Trophoblast cell (in vitro differentiated cells and primary cell): ENCODE measurements around the gene CLCN2.

Experiments used
- DNase-seq, 2 donors: peaks; one replicate each; pipeline ENCODE4 v3.0.0-alpha.2; 2016
- H2AFZ ChIP-seq: 2 replicates; pipeline ENCODE4 v1.6.1; 2013; ENCODE audit warnings: low read length, moderate library complexity, mild to moderate bottlenecking; ENCODE audit not compliant: insufficient read depth, poor library complexity
- H2AK5ac ChIP-seq: 2 replicates; pipeline ENCODE4 v1.6.1; 2013; ENCODE audit warnings: mild to moderate bottlenecking, low read length
- H2BK120ac ChIP-seq: 2 replicates; pipeline ENCODE4 v1.6.1; 2013; ENCODE audit warnings: low read length, mild to moderate bottlenecking, moderate library complexity; ENCODE audit not compliant: insufficient read depth, poor library complexity
- H2BK12ac ChIP-seq: 2 replicates; pipeline ENCODE4 v1.6.1; 2013; ENCODE audit warnings: mild to moderate bottlenecking, low read length, moderate library complexity
- H2BK5ac ChIP-seq: 2 replicates; pipeline ENCODE4 v1.6.1; 2013; ENCODE audit warnings: low read length, low read depth, moderate library complexity, mild to moderate bottlenecking; ENCODE audit not compliant: poor library complexity
- H3K14ac ChIP-seq: 2 replicates; pipeline ENCODE4 v1.6.1; 2013; ENCODE audit warnings: mild to moderate bottlenecking, low read length
- H3K18ac ChIP-seq: 2 replicates; pipeline ENCODE4 v1.6.1; 2013; ENCODE audit warnings: mild to moderate bottlenecking, low read length
- H3K23ac ChIP-seq: 2 replicates; pipeline ENCODE4 v1.6.1; 2013; ENCODE audit warnings: low read length
- H3K27ac ChIP-seq: 2 replicates; pipeline ENCODE4 v1.5.1; 2013; ENCODE audit warnings: low read depth, mild to moderate bottlenecking, inconsistent platforms, low read length, moderate library complexity
- H3K27me3 ChIP-seq: 2 replicates; pipeline ENCODE4 v1.6.1; 2013; ENCODE audit warnings: inconsistent platforms, mild to moderate bottlenecking, low read length, moderate library complexity; ENCODE audit not compliant: insufficient read depth
- H3K36me3 ChIP-seq, 2 experiments: 1 replicate in 1 of 2; 2 replicates in 1 of 2; pipeline ENCODE4 v1.6.1; 2013; ENCODE audit warnings: low read length in 2 of 2, mild to moderate bottlenecking in 2 of 2, moderate library complexity in 1 of 2; ENCODE audit not compliant: insufficient read depth in 2 of 2, control insufficient read depth in 1 of 2
- H3K4ac ChIP-seq: 2 replicates; pipeline ENCODE4 v1.6.1; 2013; ENCODE audit warnings: low read depth, mild to moderate bottlenecking, low read length, moderate library complexity
- H3K4me1 ChIP-seq, 2 experiments: 1 replicate in 1 of 2; 2 replicates in 1 of 2; pipeline ENCODE4 v1.6.1; 2013; ENCODE audit warnings: low read length in 2 of 2, mild to moderate bottlenecking in 2 of 2, moderate library complexity in 1 of 2; ENCODE audit not compliant: insufficient read depth in 2 of 2, control insufficient read depth in 1 of 2
- H3K4me2 ChIP-seq: 2 replicates; pipeline ENCODE4 v1.6.1; 2013; ENCODE audit warnings: inconsistent platforms, mild to moderate bottlenecking, low read length, moderate library complexity
- H3K4me3 ChIP-seq: 2 replicates; pipeline ENCODE4 v1.5.1; 2013; ENCODE audit warnings: mild to moderate bottlenecking, low read depth, low read length, inconsistent platforms
- H3K79me1 ChIP-seq: one replicate; pipeline ENCODE4 v1.6.1; 2013; ENCODE audit warnings: low read length
- H3K79me2 ChIP-seq: 2 replicates; pipeline ENCODE4 v1.6.1; 2013; ENCODE audit warnings: low read length, mild to moderate bottlenecking; ENCODE audit not compliant: control insufficient read depth, insufficient read depth, poor library complexity
- H3K9ac ChIP-seq: 2 replicates; pipeline ENCODE4 v1.6.1; 2013; ENCODE audit warnings: mild to moderate bottlenecking, low read length
- H3K9me3 ChIP-seq: 2 replicates; pipeline ENCODE4 v1.6.1; 2013; ENCODE audit warnings: low read depth, mild to moderate bottlenecking, control low read depth, inconsistent platforms, low read length; ENCODE audit not compliant: insufficient read depth
- H4K12ac ChIP-seq: 2 replicates; pipeline ENCODE4 v1.6.1; 2013; ENCODE audit warnings: low read depth, mild to moderate bottlenecking, low read length, moderate library complexity
- H4K8ac ChIP-seq: 2 replicates; pipeline ENCODE4 v1.6.1; 2013; ENCODE audit warnings: low read depth, mild to moderate bottlenecking, low read length, moderate library complexity
- H4K91ac ChIP-seq: one replicate; pipeline ENCODE4 v1.6.1; 2013; ENCODE audit warnings: low read depth, mild to moderate bottlenecking, low read length, moderate library complexity
- WGBS: extraction: QIAGEN DNeasy Blood & Tissue Kit; methylation state at CpG from one replicate; pipeline ENCODE4 v1.1.7; 2013; ENCODE audit warnings: missing lambda C conversion rate; ENCODE audit not compliant: insufficient read length, insufficient coverage; ENCODE audit errors: extremely low coverage; 5-methylcytosine and 5-hydroxymethylcytosine counted together

Gene CLCN2

GRCh38 chr3:184300378-184300720, 61.1 kb downstream of the CLCN2 start:
- H3K4me3 ChIP-seq, result no peak overlapping the region
- no peak overlapping the region for H2BK120ac ChIP-seq
- no peak overlapping the region for H2AFZ ChIP-seq
- H3K36me3 ChIP-seq, result peaks cover 30 to 46% of the 10 kb centered on the region in 2 experiments
- H3K18ac ChIP-seq, result no peak overlapping the region
- peaks cover 9% of the 10 kb centered on the region for H3K79me1 ChIP-seq
- H3K27me3 ChIP-seq, result no peaks in the 10 kb centered on the region
- no peak for DNase-seq
- H3K4me2 ChIP-seq, result peak overlapping the region; percentile 89
- H3K4me1 ChIP-seq, result peaks cover 0 to 4% of the 10 kb centered on the region in 2 experiments
- no peaks in the 10 kb centered on the region for H3K9me3 ChIP-seq
- H4K8ac ChIP-seq, result no peak overlapping the region
- H4K12ac ChIP-seq, result no peak overlapping the region
- H3K9ac ChIP-seq, result peak overlapping the region; percentile 31
- peaks cover 10% of the 10 kb centered on the region for H3K79me2 ChIP-seq
- WGBS, result no CpG with 5 or more reads among the region's 3 CpGs
- no peak overlapping the region for H3K23ac ChIP-seq
- H3K14ac ChIP-seq, result no peak overlapping the region
- no peak overlapping the region for H3K27ac ChIP-seq
- no peak overlapping the region for H4K91ac ChIP-seq
- H2BK12ac ChIP-seq, result no peak overlapping the region
- H3K4ac ChIP-seq, result peak overlapping the region; percentile 46
- no peak overlapping the region for H2BK5ac ChIP-seq
- H2AK5ac ChIP-seq, result no peak overlapping the region

- Histone ChIP-seq H2AK5ac (peak overlapping the region; percentile 99), H3K36me3 (peaks cover 30 to 40% of the 10 kb centered on the region in 2 experiments), H3K27me3 (no peaks in the 10 kb centered on the region), H3K14ac (peak overlapping the region; percentile 96), H4K8ac (peak overlapping the region; percentile 95), H3K23ac (no peak overlapping the region), H3K79me2 (peaks cover 10% of the 10 kb centered on the region), H3K4me3 (peak overlapping the region; percentile 96), H3K4me2 (peak overlapping the region; percentile 89), H4K12ac (peak overlapping the region; percentile 95), H2BK12ac (no peak overlapping the region), H2AFZ (peak overlapping the region; percentile 66), H3K9ac (peak overlapping the region; percentile 92), H3K79me1 (peaks cover 9% of the 10 kb centered on the region), H4K91ac (peak overlapping the region; percentile 85), H3K4me1 (peaks cover 0 to 4% of the 10 kb centered on the region in 2 experiments), H2BK5ac (peak overlapping the region; percentile 85), H3K27ac (peak overlapping the region; percentile 14), H2BK120ac (peak overlapping the region; percentile 57), H3K4ac (peak overlapping the region; percentile 96), H3K18ac (peak overlapping the region; percentile 81), H3K9me3 (no peaks in the 10 kb centered on the region)
- no CpG with 5 or more reads among the region's 29 CpGs for WGBS
- peak in 1 of 2 donors; percentile 36 for DNase-seq
Measured at GRCh38 chr3:184299488-184300377, 61.7 kb downstream of the CLCN2 start.

GRCh38 chr3:184298759-184299487, 62.5 kb downstream of the CLCN2 start, which contains the start of gene PSMD2:
TSS of gene PSMD2 (plus strand) at chr3:184299241. CDS start at chr3:184299267, 26 bp downstream.
- DNase-seq, result peak; percentile 96 to 98
- Histone ChIP-seq H2AK5ac (peak within 1 kb of the TSS; percentile 99), H4K91ac (peak within 1 kb of the TSS; percentile 85), H3K4me3 (peak within 1 kb of the TSS; percentile 96), H2BK12ac (no peak within 1 kb of the TSS), H3K9me3 (no peaks in the 10 kb centered on the region), H3K27ac (peak within 1 kb of the TSS; percentile 14), H3K23ac (no peak within 1 kb of the TSS), H4K8ac (peak within 1 kb of the TSS; percentile 95), H3K4me2 (peak within 1 kb of the TSS; percentile 89), H3K9ac (peak within 1 kb of the TSS; percentile 92), H3K14ac (peak within 1 kb of the TSS; percentile 96), H3K79me2 (peaks cover 10% of the 10 kb centered on the region), H3K18ac (peak within 1 kb of the TSS; percentile 81), H2AFZ (peak within 1 kb of the TSS; percentile 66), H3K36me3 (peaks cover 23 to 32% of the 10 kb centered on the region in 2 experiments), H3K4me1 (peaks cover 0 to 4% of the 10 kb centered on the region in 2 experiments), H2BK5ac (peak within 1 kb of the TSS; percentile 85), H3K4ac (peak within 1 kb of the TSS; percentile 96), H4K12ac (peak within 1 kb of the TSS; percentile 95), H3K27me3 (no peaks in the 10 kb centered on the region), H3K79me1 (peaks cover 9% of the 10 kb centered on the region), H2BK120ac (peak within 1 kb of the TSS; percentile 57)
- no CpG with 5 or more reads among the region's 78 CpGs for WGBS

GRCh38 chr3:184296616-184297015, 64.8 kb downstream of the CLCN2 start:
- no peak overlapping the region for H3K23ac ChIP-seq
- H2BK5ac ChIP-seq, result no peak overlapping the region
- no peak overlapping the region for H2BK12ac ChIP-seq
- no peak overlapping the region for H3K27ac ChIP-seq
- H2BK120ac ChIP-seq, result no peak overlapping the region
- no peak overlapping the region for H3K14ac ChIP-seq
- H3K79me2 ChIP-seq, result peaks cover 10% of the 10 kb centered on the region
- DNase-seq, result no peak
- H3K9me3 ChIP-seq, result peaks cover 2% of the 10 kb centered on the region
- no peaks in the 10 kb centered on the region for H3K27me3 ChIP-seq
- H3K4me3 ChIP-seq, result no peak overlapping the region
- no peak overlapping the region for H3K4me2 ChIP-seq
- no peak overlapping the region for H2AFZ ChIP-seq
- H3K79me1 ChIP-seq, result peaks cover 9% of the 10 kb centered on the region
- no CpG with 5 or more reads among the region's 7 CpGs for WGBS
- H3K36me3 ChIP-seq, result peaks cover 3 to 10% of the 10 kb centered on the region in 2 experiments
- no peak overlapping the region for H2AK5ac ChIP-seq
- no peak overlapping the region for H4K8ac ChIP-seq
- H4K91ac ChIP-seq, result no peak overlapping the region
- peaks cover 0 to 4% of the 10 kb centered on the region in 2 experiments for H3K4me1 ChIP-seq
- H4K12ac ChIP-seq, result no peak overlapping the region
- H3K9ac ChIP-seq, result no peak overlapping the region
- no peak overlapping the region for H3K4ac ChIP-seq
- H3K18ac ChIP-seq, result no peak overlapping the region
